ENCODE data around the gene MLANA.

MLANA gene

GRCh38 chr9:5910413-5911057 lies 19.8 kb downstream of the MLANA start:
- H3K4me3 ChIP-seq (ENCODE audit: control insufficient read depth, low read depth, low read length), result no peak overlapping the region
- TF ChIP-seq CTCF (IDR thresholded peaks at IDR 0.05; ENCODE audit: control insufficient read depth, insufficient read depth, low read depth, low read length, missing control alignments), result no peak
- DNase-seq (ENCODE audit: low read depth), result no peak

- TF ChIP-seq CTCF (IDR thresholded peaks at IDR 0.05; ENCODE audit: control insufficient read depth, insufficient read depth, low read depth, low read length, missing control alignments), result no peak
- H3K4me3 ChIP-seq (ENCODE audit: control insufficient read depth, low read depth, low read length), result no peak overlapping the region
- DNase-seq (ENCODE audit: low read depth), result no peak
These were observed 24.7 kb downstream of the MLANA start for GRCh38 chr9:5915438-5915837.

GRCh38 chr9:5917273-5917672 lies 26.6 kb downstream of the MLANA start:
- no peak for TF ChIP-seq CTCF (IDR thresholded peaks at IDR 0.05; ENCODE audit: control insufficient read depth, insufficient read depth, low read depth, low read length, missing control alignments)
- DNase-seq (ENCODE audit: low read depth), result no peak
- H3K4me3 ChIP-seq (ENCODE audit: control insufficient read depth, low read depth, low read length), result no peak overlapping the region

GRCh38 chr9:5917888-5918287 lies 27.2 kb downstream of the MLANA start:
- no peak for DNase-seq (ENCODE audit: low read depth)
- TF ChIP-seq CTCF (IDR thresholded peaks at IDR 0.05; ENCODE audit: control insufficient read depth, insufficient read depth, low read depth, low read length, missing control alignments), result no peak
- no peak overlapping the region for H3K4me3 ChIP-seq (ENCODE audit: control insufficient read depth, low read depth, low read length)

GRCh38 chr9:5918460-5918859 lies 27.8 kb downstream of the MLANA start:
- DNase-seq (ENCODE audit: low read depth), result no peak
- H3K4me3 ChIP-seq (ENCODE audit: control insufficient read depth, low read depth, low read length), result no peak overlapping the region
- no peak for TF ChIP-seq CTCF (IDR thresholded peaks at IDR 0.05; ENCODE audit: control insufficient read depth, insufficient read depth, low read depth, low read length, missing control alignments)

- TF ChIP-seq CTCF (IDR thresholded peaks at IDR 0.05; ENCODE audit: control insufficient read depth, insufficient read depth, low read depth, low read length, missing control alignments), result no peak
- peak; percentile 37 for DNase-seq (ENCODE audit: low read depth)
These were observed 30.2 kb downstream of the MLANA start for GRCh38 chr9:5920860-5921328.

More at GRCh38 chr9:5920860-5921328, 30.2 kb downstream of the MLANA start:
- H3K4me3 ChIP-seq (ENCODE audit: control insufficient read depth, low read depth, low read length), result no peak overlapping the region
